GM18502 (cell line): Measurements from ENCODE around the gene LDB3.
A peak's percentile ranks its signal among the peaks of the same experiment; 100 is the strongest.

Experiments used
- ATAC-seq: cut with Tn5 transposase; IDR thresholded peaks from one replicate; pipeline ENCODE4 v1.9.1; 2021; ENCODE audit warnings: mild to moderate bottlenecking; ENCODE audit not compliant: unreplicated experiment, poor library complexity

LDB3 gene

DNA sequence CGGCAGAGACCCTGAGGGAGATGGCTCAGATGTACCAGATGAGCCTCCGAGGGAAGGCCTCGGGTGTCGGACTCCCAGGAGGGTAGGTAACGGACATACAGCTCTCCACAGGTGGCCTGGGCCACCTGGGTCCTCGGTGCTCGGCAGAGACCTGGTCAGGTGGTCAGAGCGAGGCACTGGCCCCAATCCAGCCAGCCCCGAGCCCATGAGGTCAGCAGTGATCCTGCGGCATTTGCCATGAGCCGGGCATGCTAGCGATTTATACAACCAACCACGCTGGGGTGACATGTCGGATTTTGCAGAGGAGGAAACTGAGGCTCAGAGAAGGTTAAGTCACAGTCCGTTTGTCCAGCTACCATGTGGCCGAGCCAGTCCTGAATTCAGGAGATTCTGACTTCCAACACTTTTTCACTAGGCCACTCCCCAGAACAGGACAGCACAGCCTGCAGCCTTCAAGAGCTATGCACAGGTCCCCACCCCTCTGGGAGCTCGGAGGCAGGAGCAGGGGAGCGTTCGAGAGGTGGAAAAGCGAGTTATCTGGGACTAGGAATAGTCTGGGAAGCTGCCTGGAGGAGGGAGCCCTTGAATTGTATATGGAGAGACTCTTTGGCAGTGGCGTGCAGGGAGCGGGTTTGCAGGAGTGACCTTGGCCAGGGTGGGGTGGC, 13.5 kb downstream of the LDB3 start:
- ATAC-seq, result no peak

DNA sequence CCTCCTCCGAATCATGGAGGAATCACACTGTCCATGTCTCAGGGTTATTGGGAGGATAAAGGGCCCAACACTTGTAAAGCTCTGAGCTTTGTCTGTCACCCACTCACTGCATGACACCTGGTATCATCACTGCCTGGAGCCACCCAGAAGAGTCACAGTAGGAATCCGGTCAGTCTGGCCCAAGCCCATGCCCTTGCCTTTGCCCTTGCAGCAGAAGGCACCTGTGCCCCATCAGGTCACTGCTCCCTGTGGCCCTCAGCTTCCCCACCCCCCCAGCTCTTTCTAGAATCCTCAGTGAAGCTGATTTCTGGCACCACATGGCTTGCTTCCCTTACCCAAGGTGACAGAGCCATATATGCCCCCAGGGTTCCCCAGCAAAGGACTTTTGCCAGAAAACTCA, 14.4 kb downstream of the LDB3 start:
- ATAC-seq, result no peak

DNA sequence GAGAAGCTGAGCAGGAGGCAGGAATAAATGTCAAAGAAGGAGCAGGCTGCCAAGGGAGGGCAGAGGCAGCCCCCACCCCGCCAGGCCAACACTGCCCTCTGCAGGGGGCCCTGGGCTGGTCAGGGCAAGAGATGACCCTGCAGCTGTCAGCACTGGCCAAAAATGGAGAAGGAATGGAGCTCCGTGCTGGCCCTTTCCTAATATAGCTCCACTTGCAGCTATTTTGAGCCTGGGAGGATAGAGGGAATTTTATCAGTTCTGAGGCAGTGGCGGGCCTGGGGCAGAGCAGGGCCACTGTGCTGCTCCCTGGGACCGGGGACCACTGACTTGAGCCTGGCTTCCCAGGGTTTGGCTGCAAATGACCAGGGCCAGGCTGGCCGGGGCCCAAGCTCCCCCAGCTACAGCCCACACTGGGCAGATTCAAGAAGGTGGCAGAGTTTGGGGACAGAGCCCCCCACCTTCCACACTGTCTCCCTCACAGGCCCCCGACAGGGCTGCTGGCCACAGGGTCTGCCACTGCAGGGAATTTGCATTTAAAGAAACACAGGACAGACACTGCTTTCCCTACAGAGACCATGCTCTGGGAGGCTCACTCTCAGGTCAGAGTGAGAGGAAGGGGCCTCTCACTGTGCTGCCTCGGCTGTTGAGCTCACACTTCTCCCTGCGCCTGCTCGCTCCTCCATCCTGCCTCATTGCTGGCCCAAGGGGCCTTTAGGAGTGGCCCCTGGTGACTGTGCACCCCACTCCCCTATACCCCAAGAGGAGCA, 16.2 kb downstream of the LDB3 start:
- no peak for ATAC-seq

DNA sequence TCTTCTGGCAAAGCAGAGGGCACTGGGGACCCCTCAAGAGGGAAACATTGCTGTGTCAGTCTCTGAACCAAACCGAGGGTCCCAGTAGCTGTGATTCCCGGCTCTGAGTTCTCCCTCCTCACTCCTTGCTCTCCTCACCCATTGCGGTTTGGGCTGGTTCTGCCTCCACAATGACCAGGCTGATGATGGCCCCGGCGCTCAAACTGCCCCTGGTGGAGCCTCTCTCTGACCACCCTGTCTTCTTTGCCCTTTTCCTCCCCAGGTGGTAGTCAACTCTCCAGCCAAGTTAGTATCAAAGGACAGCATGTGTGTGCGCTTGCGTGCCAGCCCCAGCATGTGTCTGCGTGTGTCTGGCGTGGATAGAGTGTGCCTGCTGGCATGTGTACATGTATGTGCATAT, 17.1 kb downstream of the LDB3 start:
- no peak for ATAC-seq

DNA sequence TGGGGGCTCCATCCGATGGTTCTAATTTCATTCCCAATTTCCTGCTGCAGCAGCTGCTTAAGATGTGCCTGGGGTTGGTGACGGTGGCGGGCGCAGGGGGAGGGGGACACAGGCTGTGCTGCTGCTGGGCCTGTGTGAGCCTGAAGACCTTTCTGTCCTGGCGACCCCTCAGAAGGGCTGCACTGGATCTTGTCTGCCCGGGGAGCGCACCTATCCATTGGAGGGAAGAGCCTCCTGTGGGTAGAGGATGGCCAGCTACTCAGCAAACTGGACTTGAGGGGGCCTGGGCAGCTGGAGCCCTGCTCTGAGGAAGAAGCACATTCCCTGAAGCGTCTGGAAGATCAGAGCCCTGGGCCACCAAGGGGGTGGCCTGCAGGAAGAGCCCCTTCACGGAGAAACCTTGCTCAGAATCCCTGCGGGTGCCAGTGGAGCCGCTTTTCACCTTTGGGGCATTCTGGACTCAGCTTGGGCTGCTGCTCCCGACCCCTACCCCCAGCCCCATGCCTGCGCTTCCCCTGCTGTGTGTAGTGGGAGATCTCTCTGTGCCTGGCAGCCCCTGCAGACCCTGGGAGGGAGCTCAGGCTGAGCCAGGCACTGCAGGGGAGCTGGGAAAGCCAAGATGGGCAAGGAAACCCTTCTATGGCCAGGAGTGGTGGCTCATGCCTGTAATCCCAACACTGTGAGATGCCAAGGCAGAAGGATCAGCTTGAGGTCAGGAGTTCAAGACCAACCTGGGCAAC, 17.8 kb downstream of the LDB3 start:
- no peak for ATAC-seq

DNA sequence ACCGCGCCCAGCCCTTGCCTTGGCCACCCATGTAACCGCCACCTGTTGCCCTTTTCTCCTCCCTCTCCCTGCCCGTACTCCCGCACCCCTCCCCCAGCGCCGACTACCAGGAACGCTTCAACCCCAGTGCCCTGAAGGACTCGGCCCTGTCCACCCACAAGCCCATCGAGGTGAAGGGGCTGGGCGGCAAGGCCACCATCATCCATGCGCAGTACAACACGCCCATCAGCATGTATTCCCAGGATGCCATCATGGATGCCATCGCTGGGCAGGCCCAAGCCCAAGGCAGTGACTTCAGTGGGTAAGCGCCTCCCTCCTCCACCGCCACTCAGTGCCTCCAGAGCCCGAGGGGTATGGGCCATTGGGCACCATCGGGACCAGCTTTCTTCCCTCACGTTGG, 18.7 kb downstream of the LDB3 start:
- no peak for ATAC-seq

DNA sequence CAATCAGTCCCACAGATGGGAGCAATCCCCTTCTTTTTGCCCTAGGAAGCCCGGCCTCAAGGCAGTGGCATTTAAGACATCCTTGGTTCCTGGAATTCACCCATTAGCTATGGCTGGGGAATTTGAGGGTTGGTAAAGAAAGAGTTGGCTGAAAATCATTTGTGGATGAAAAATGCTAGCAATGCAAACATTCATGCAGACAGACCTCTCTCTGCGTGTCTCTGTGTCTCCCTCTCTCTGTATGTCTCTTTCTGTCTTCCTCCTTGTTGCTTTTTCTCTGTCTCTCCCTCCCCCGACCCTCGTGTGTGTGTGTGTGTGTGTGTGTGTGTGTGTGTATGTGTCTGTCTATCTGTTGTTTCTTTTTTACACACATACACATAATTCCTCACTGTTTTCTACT, 19.4 kb downstream of the LDB3 start:
- no peak for ATAC-seq

DNA sequence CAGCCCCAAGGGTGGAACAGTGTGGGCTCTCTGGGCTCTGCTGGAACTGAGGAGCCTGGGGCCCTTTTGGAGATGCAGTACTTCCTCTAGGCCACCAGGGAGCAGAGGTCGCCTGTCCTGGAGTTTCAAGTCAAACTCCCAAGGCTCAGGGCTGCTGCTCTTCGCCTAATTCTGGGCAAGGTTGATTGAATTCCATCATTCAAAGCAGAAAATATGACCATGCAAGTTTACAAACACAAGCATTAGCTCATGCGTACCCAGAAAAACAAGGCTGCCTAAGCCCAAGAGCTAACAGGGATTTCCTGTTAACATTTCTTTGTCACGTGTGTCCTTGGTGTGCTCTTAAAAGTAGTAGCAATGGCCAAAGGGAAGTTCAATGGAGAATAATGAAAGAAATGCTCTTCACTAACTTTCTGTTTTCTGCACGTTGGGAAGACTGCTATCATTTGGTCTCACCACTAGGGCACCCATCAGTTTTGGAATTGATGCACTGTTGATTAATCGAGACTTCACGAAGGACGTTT, 20.1 kb downstream of the LDB3 start:
- ATAC-seq, result peak; percentile 90

DNA sequence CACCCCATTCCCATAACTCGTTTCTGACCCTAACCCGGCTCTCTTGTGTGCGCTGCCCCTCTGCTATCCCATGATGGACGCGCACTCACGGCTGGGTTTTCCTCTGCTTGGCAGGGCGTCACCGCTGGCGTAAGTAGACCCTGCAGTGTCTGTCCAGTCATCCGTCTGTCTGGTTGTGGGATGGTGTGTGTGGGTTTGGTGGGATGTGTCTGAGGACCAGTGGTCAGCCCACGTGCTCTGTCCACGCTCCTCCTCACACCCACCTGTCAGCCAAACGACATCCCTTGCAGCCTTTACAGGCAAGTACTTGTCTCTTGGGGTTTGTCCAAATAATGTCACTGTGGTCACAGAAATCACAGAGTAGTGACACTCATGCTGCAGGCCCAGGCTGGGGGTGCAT, 20.8 kb downstream of the LDB3 start:
- ATAC-seq, result no peak

DNA sequence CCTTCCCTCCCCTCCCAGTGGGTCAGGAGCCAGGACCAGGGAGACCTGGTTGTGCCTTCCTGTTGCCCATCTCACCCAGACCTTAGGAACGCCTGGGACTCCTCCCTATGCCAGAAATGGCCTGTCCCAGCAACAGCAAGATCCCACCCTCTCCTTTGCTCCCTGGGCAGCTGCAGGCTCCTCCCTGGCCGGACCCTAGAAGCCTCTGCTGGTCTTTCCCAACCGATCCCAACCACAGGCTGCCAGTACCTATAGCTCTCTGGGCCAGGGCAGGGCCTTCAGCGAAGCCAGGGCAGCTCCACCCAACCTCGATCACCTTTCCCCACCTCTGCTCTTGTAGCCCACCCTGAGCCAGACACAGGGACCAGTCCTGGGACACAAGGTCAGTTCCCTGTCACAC, 21.9 kb downstream of the LDB3 start:
- ATAC-seq, result no peak

DNA sequence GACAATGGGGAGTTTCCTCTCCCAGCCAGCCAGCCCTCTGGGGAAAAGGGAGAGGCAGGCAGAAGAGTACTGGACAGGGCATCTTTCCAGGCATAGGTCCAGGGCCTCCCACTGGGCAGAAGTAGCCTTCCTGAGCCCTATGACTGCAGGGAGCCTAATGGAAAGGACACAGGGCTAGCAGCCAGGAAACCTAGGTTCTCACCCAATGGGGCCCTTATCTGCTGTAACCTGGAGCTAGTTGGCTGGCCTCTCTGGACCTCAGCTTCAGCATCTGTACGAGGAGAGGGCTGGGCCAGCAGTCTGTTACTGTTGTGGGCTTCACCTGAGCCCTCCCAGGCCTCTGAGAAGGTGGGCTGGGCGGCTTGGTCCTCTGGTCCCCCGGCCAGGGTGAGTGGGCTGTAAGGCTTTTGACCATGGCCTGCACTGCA, 22.4 kb downstream of the LDB3 start:
- ATAC-seq, result no peak

DNA sequence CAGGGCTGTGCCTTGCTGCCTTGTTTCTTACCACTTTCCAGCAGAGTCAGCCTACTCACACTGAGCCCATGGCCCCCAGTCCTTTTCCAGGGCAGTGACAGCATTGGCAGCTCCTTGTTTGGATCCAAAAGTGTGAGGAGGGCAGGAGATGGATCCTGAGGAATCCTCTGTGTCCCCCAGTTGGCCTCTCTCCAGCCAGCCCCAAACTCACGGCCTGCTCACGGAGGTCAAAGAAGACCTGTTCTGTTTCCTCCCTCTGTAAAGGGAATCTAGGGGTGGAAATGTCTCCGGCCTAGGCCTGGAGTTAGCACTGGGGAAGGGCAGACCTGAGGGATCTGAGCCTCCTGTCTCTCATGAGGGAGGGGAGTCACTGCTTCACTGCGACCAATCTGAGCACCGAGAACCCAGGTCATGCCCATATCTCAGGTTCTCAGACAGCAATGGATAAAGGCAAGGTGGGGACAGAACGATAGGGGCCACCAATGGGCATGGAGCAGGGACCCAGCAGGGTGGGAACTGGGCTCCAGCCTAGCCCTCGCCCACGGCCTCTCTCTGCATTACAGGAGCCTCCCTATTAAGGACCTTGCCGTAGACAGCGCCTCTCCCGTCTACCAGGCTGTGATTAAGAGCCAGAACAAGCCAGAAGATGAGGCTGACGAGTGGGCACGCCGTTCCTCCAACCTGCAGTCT, 23.2 kb downstream of the LDB3 start:
- ATAC-seq, result no peak

DNA sequence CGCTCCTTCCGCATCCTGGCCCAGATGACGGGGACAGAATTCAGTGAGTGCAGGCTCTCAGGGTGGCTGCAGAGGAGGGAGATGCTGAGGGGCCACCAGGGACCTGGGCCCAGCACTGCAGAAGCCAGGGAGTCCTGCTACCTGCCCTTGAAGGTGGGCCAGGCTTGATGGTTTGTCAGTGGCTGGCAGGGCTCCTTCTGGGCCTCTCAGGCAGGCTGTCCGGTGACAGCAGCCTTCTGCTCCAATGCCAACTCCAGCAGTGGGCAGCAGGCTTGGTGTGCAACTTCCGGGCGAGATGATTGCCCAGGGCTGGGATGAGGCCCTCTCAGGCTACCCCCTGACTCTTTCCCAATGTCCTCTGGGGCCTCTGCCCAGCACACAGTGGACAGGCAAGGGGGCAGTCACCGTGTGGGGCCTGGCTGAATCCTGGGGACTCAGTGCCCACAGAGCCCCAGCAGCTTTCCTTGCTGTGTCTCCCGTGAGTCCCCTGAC, 23.8 kb downstream of the LDB3 start:
- no peak for ATAC-seq

DNA sequence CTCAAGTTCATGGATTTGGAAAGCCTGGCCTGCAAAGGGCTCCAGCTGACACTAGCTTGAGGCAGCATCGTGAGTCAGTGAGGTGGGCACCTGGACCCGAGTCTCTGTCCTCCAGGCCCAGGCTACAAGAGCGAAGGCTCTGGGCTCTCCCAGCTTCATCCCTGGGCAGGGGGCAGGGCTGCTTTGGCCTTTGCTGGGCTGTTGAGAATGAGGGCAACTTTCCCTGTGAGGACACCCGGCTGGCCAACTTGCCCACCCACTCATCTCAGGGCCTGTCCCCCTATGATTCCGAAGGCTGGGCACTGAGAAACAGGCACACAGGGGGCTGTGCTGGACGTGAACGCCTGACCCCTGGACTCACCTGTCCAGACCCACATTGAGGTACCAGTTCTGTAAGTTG, 24.4 kb downstream of the LDB3 start:
- no peak for ATAC-seq

DNA sequence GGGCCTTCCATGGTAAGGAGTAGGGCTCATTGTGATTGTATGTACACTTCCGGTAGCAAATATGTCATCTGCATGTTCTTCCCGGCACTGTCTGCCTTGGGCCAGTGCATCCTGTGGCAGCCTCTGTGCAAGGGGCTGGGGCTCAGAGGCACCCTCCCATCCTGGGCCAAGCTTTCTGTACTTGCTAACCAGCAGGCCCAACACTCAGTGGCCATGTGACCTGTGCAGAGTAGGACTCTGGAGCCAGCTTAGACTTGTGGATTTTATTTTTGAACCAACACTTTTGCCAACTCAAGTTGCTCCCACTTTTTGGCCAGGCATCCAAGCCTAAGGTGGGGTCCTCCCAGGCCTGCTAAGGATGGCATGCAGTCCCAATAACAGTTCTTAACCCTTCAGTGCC, 25.0 kb downstream of the LDB3 start:
- ATAC-seq, result no peak

DNA sequence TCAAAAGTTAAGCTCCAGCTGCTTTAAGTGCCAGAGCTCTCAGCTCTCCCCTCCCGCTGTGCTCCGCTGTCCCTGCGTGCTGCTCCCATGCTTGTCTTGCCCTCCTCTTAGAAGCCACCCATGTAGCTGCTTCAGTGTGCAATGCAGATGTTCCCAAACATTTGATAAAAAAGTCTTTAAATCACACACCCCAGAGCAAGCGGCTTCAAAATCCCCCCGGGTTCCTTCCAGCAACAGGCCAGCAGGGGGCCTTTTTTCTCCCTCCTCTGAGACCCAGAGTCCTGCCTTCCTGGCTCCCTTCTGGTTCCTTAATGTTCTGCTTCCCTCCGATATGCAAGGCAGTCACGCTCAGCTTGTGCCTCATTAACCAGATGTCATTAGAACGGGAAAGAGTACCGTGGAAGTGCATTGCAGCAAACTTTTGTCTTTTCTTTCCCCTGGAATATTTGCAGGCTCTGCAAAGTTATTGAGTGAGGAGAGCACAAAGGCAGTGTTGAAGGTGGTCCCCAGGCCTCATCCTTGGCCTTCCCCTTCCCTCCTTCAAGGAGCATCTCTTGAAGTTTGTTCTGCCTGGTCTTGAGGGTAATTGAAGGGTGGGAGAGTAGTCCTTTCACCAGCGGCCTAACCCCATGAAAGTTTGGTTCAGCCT, 25.5 kb downstream of the LDB3 start:
- ATAC-seq, result no peak

DNA sequence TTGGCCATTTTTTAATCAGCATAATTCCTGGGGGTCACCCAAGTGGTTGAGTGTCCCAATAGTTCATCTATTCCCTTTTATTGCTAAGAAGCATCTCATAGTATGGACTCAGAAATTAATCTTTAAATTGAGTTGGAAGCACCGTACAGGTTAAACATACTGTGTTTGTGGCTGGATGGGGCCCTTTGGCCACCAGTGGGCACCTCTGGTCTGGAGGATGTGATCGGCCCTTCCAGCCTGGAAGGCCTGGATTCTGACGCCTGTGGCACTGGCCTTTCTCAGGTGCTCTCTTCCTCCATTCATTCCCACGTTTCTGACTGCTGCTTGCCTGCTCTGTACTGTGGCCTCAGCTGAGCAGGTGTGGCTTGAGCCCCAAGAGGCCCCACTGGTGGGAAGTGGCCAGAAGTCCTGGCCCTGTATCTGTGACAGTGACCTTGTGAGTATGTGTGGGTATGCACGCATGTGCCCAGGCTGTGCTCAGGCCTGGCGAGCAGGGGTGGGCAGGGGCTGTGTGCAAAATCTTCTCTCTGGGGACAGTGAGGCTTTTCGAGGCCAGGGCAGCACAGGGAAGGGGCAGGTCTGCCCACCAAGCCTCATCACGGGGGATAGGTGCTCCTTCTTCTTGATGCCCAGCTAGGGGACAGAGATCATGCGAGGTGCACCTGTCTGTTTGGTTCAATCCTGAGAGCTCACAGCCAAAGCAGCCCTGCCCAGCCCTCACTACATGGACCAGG, 30.1 kb downstream of the LDB3 start:
- ATAC-seq, result no peak

DNA sequence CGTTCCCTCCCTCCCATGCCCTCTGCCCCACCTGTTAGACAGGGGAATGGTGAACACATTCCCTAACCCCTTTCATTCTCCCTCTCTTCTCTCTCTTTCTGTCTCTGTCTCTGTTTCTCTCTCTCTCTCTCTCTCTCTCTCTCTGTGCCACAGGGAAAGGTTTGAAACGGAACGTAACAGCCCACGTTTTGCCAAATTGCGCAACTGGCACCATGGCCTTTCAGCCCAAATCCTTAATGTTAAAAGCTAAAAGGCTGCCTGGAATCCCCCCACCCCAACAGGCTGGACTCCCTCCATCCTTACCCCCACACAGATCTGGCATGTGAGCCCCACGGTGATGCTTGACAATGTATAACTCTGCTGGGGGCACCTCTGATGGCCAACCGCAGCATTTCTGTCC, 30.8 kb downstream of the LDB3 start:
- ATAC-seq, result no peak

DNA sequence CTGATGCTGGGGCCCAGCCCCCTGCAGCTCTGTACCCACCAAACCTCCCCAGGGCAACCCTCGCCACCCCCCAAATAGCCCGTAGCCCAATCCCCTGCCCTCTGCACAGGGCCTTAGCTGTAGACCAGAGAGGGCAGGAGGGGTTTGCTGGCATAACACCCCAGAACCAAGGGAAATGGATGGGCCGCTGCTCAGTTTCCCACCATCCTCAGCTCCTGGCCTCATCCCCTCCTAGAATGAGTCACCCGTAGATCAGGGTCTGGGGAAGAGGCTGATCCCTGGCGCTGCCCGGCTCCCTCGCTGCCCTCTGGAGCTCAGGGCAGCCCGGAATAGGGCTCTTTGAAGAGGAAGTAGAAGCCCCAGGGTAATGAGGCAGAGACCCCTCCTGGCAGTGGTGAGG, 31.2 kb downstream of the LDB3 start:
- ATAC-seq, result no peak
